GM23248 (cell line): ENCODE results near the gene ARHGAP23.

Experiments
- EZH2 ChIP-seq: fragments of 200-600 bp; sonication (generic); IDR thresholded peaks from 2 replicates; pipeline ENCODE4 v1.6.1; 2018; ENCODE audit warnings: antibody characterized with exemption, mild to moderate bottlenecking; ENCODE audit not compliant: insufficient read depth, poor library complexity, severe bottlenecking
- EZH2phosphoT487 ChIP-seq: fragments of 200-600 bp; sonication (generic); IDR thresholded peaks from 2 replicates; pipeline ENCODE4 v1.6.1; 2018; ENCODE audit warnings: antibody characterized with exemption, moderate library complexity, mild to moderate bottlenecking, low read depth; ENCODE audit not compliant: insufficient read depth

GRCh38 chr17:38461683-38462082 is 33.4 kb downstream of the ARHGAP23 start:
- TF ChIP-seq EZH2 (no peak), EZH2phosphoT487 (no peak)
